ENCODE results near the gene CDK11B. TPM values are rescaled to one million over a fixed set of nuclear protein-coding genes. Genes with fewer than 3 reads are reported as not detected.

CDK11B gene
- total and polyA plus RNA-seq, 2 experiments from 2014 or later: 22.4 to 76.7 TPM

GRCh38 chr1:1603671-1604373 lies 55.0 kb downstream of the CDK11B start:
- no peak for TF ChIP-seq EZH2phosphoT487 (IDR thresholded peaks at IDR 0.05; ENCODE audit: unreplicated experiment)
- no peak for TF ChIP-seq ZNF331 (CRISPR knock-in tag; IDR thresholded peaks at IDR 0.05; ENCODE audit: low read depth)
- no peak for TF ChIP-seq NANOG (IDR thresholded peaks at IDR 0.05; ENCODE audit: borderline replicate concordance)
- TF ChIP-seq POLR2AphosphoS5 (IDR thresholded peaks at IDR 0.05; ENCODE audit: low read depth): no peak
- TF ChIP-seq ZNF114 (CRISPR knock-in tag; IDR thresholded peaks at IDR 0.05): no peak
- H3K27me3 ChIP-seq (ENCODE audit: insufficient read depth): peaks cover 23% of the 10 kb centered on the region

GRCh38 chr1:1602968-1603506 lies 55.8 kb downstream of the CDK11B start:
- no peak for DNase-seq (ENCODE audit: low spot score)
- no peak overlapping the region for H3K27ac ChIP-seq (ENCODE audit: low read depth)
- no peaks in the 10 kb centered on the region for H3K79me2 ChIP-seq (replicated peaks; ENCODE audit: insufficient read depth)
- no peaks in the 10 kb centered on the region for H3K9me2 ChIP-seq (ENCODE audit: insufficient read depth)
- H2AFZ ChIP-seq: no peak overlapping the region
- H3K4me1 ChIP-seq (ENCODE audit: insufficient read depth): no peaks in the 10 kb centered on the region; the same call in 1 of the 2 replicates
- H3K36me3 Mint-ChIP-seq (ENCODE audit: low read depth): no peaks in the 10 kb centered on the region
- H3K27me3 ChIP-seq (ENCODE audit: insufficient read depth): peaks cover 31% of the 10 kb centered on the region
- H3F3A ChIP-seq (replicated peaks; ENCODE audit: low read depth): peaks cover 5% of the 10 kb centered on the region; the same call in 1 of the 2 replicates
- H3K4me3 Mint-ChIP-seq: no peak overlapping the region
- H4K20me1 ChIP-seq (replicated peaks; ENCODE audit: insufficient read depth): no peaks in the 10 kb centered on the region
- no peak overlapping the region for H3K4me3 ChIP-seq
- no peaks in the 10 kb centered on the region for H3K9me3 Mint-ChIP-seq
- TF ChIP-seq EZH2 (IDR thresholded peaks at IDR 0.05; ENCODE audit: low read depth, unreplicated experiment): no peak
- no peak for TF ChIP-seq EZH2phosphoT487 (IDR thresholded peaks at IDR 0.05; ENCODE audit: unreplicated experiment)
- TF ChIP-seq NANOG (IDR thresholded peaks at IDR 0.05; ENCODE audit: borderline replicate concordance): no peak
- no peak for TF ChIP-seq REST (IDR thresholded peaks at IDR 0.05; ENCODE audit: unreplicated experiment)
- TF ChIP-seq ZNF331 (CRISPR knock-in tag; IDR thresholded peaks at IDR 0.05; ENCODE audit: low read depth): no peak
- TF ChIP-seq ZNF114 (CRISPR knock-in tag; IDR thresholded peaks at IDR 0.05): no peak
- no peak for TF ChIP-seq POLR2AphosphoS5 (IDR thresholded peaks at IDR 0.05; ENCODE audit: low read depth)
- TF ChIP-seq JUNB (IDR thresholded peaks at IDR 0.05; ENCODE audit: unreplicated experiment): no peak
- no peak for TF ChIP-seq STAT1 (IDR thresholded peaks at IDR 0.05; ENCODE audit: unreplicated experiment)
- TF ChIP-seq ETS1 (IDR thresholded peaks at IDR 0.05): no peak
- ATAC-seq: no peak
- peaks cover 5% of the 10 kb centered on the region; the same call in 2 of the 3 replicates for H3K4me1 Mint-ChIP-seq
- no peak overlapping the region for H3K4me2 ChIP-seq
- no peaks in the 10 kb centered on the region for H3K36me3 ChIP-seq (ENCODE audit: insufficient read depth)
- no peak overlapping the region for H3K27ac Mint-ChIP-seq
- peaks cover 44% of the 10 kb centered on the region for H3K27me3 Mint-ChIP-seq (ENCODE audit: insufficient read depth, low read depth, poor library complexity)

More at GRCh38 chr1:1603671-1604373, 55.0 kb downstream of the CDK11B start:
- H3K9me2 ChIP-seq (ENCODE audit: insufficient read depth): no peaks in the 10 kb centered on the region
- H3K36me3 Mint-ChIP-seq (ENCODE audit: low read depth): no peaks in the 10 kb centered on the region
- ATAC-seq: no peak
- H3F3A ChIP-seq (replicated peaks; ENCODE audit: low read depth): peaks cover 2% of the 10 kb centered on the region; the same call in 1 of the 2 replicates
- H3K4me3 ChIP-seq: no peak overlapping the region
- H3K79me2 ChIP-seq (replicated peaks; ENCODE audit: insufficient read depth): no peaks in the 10 kb centered on the region
- H2AFZ ChIP-seq: no peak overlapping the region
- no peak for DNase-seq (ENCODE audit: low spot score)
- H3K27ac ChIP-seq (ENCODE audit: low read depth): no peak overlapping the region
- H3K4me1 Mint-ChIP-seq: peaks cover 3% of the 10 kb centered on the region; the same call in 2 of the 3 replicates
- H3K27me3 Mint-ChIP-seq (ENCODE audit: insufficient read depth, low read depth, poor library complexity): peaks cover 36% of the 10 kb centered on the region
- no peaks in the 10 kb centered on the region for H3K9me3 Mint-ChIP-seq
- H3K4me2 ChIP-seq: no peak overlapping the region
- H3K4me1 ChIP-seq (ENCODE audit: insufficient read depth): no peaks in the 10 kb centered on the region; the same call in 1 of the 2 replicates
- no peak overlapping the region for H3K27ac Mint-ChIP-seq
- H3K4me3 Mint-ChIP-seq: no peak overlapping the region
- H4K20me1 ChIP-seq (replicated peaks; ENCODE audit: insufficient read depth): no peaks in the 10 kb centered on the region
- H3K36me3 ChIP-seq (ENCODE audit: insufficient read depth): no peaks in the 10 kb centered on the region
